Measurements from ENCODE around the gene IRF8.

DNA sequence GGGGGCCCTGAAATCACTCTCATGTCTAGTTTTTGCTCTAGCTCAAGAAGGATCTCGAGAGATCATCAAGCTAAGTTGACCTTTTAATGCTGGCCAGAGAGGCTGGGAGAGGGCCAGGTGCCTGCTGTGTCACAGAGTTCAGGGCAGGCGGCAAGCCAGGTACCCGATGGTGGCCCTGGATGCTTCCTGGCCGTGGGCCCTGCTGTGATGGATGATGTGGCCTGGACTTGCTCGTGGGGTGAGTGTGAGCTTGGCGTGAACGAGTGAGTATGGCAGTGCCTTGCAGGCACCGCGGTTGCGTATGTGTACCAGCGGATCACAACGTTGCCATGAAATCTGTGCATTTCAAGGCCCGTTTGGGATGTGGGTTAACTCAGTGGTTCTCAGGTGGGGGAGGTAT lies 7.4 kb downstream of the IRF8 start:
- TF ChIP-seq, protein P1, sequence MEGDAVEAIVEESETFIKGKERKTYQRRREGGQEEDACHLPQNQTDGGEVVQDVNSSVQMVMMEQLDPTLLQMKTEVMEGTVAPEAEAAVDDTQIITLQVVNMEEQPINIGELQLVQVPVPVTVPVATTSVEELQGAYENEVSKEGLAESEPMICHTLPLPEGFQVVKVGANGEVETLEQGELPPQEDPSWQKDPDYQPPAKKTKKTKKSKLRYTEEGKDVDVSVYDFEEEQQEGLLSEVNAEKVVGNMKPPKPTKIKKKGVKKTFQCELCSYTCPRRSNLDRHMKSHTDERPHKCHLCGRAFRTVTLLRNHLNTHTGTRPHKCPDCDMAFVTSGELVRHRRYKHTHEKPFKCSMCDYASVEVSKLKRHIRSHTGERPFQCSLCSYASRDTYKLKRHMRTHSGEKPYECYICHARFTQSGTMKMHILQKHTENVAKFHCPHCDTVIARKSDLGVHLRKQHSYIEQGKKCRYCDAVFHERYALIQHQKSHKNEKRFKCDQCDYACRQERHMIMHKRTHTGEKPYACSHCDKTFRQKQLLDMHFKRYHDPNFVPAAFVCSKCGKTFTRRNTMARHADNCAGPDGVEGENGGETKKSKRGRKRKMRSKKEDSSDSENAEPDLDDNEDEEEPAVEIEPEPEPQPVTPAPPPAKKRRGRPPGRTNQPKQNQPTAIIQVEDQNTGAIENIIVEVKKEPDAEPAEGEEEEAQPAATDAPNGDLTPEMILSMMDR (conservative IDR thresholded peaks at IDR 0.05; ENCODE audit: low read length): no peak
- no peak for TF ChIP-seq EZH2phosphoT487 (IDR thresholded peaks at IDR 0.05; ENCODE audit: borderline replicate concordance)
